Measurements from ENCODE around the gene DIAPH2. TPM values are rescaled to one million over a fixed set of nuclear protein-coding genes. Genes with fewer than 3 reads are reported as not detected.

The DIAPH2 gene
- total and polyA plus RNA-seq, 2 donors (not counting 1 experiment from before 2014, with no cell fraction given) = 16.8 to 18.5 TPM

DNA sequence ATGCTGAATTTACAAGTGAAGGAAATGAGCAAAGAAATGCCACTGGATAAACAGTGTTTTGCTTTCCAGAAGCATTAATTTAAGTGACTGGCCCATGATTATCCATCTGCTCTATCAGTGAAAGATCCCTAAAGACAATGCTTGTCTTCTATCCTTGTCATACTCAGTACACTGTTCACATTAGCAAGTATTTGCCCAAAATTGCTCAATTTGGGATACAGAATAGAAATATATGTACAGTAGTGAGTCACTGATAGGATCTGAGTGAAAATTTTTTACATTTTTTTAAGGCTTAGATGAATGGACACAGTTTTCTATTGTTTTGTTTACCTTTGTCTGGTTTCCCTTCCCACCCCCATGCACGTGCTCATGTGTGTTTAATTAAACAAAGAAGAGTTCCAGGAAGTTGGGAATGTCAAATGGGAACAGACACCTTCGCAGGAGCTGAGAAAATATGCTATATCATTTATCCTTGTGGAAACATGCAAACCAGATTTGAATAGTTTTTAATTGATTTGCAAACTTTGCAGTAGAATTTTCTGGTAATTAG is 855.4 kb downstream of the DIAPH2 start:
- Histone ChIP-seq H3K79me2 (ENCODE audit: control insufficient read depth, insufficient read depth, low read length) (no peaks in the 10 kb centered on the region), H3K9ac (ENCODE audit: insufficient read depth, low read length) (no peak overlapping the region), H3K4me2 (ENCODE audit: extremely low read depth, insufficient read depth, low read length) (no peak overlapping the region), H3K4me3 (replicated peaks in 1 of 4; ENCODE audit: control extremely low read depth in 1 of 4, insufficient read depth in 1 of 4, low read depth in 3 of 4, low read length in 4 of 4) (no peak overlapping the region), H3K27me3 (ENCODE audit: control insufficient read depth, insufficient read depth, low read length) (no peaks in the 10 kb centered on the region), H3K36me3 (ENCODE audit: control insufficient read depth, insufficient read depth, low read length) (no peaks in the 10 kb centered on the region), H4K20me1 (ENCODE audit: control insufficient read depth, extremely low read depth, insufficient read depth, low read length) (no peaks in the 10 kb centered on the region), H3K4me1 (ENCODE audit: control insufficient read depth, extremely low read depth, insufficient read depth, low read length) (no peaks in the 10 kb centered on the region), H3K27ac (ENCODE audit: insufficient read depth, low read length) (no peak overlapping the region), H3K9me3 (ENCODE audit: control insufficient read depth, insufficient read depth, low read depth, low read length) (no peaks in the 10 kb centered on the region), H2AFZ (ENCODE audit: low read length) (no peak overlapping the region)
- DNase-seq (ENCODE audit: low read depth in 2 of 2) = no peak
- TF ChIP-seq CTCF (conservative IDR thresholded peaks at IDR 0.05 in 1 of 2, IDR thresholded peaks at IDR 0.05 in 1 of 2; ENCODE audit: low read depth in 1 of 2, low read length in 2 of 2) = no peak
- TF ChIP-seq EZH2 (IDR thresholded peaks at IDR 0.05; ENCODE audit: low read length, missing control alignments) = no peak

DNA sequence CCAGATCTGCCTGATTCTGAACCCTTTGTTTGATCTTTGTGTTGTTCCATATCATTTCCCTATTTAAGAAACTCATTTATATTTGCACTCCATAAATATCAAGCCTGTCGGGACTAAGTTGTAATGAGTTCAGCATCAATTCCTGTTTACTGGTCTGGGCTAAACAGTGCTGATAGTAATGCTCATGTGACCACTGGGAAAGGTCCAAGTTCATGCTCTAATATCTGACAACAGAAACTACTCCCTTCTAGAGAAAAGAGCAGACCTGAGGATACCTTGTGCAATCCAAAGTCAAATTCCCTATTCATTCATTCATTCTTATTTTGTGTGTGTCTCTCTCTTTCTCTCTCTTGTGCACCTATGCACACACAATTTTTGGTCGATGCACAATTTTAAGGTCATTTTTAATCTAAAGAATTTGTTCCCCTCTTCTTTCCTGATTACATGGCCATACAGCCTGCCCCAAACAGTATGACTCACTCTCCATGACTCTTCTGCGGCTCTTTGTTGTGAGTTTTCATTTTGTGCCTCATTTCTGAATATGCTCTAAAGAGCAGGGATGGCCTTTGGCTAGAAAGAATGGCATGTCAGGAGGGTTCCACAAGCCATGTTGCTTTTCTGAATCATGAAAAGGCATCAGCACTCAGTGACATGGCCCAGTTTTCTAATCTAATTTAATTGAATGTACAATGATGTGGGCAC is 863.4 kb downstream of the DIAPH2 start:
- H3K27ac ChIP-seq (ENCODE audit: insufficient read depth, low read length) = no peak overlapping the region
- H3K27me3 ChIP-seq (ENCODE audit: control insufficient read depth, insufficient read depth, low read length) = no peaks in the 10 kb centered on the region
- H3K79me2 ChIP-seq (ENCODE audit: control insufficient read depth, insufficient read depth, low read length) = no peaks in the 10 kb centered on the region
- no peak overlapping the region for H3K4me3 ChIP-seq (replicated peaks in 1 of 4; ENCODE audit: control extremely low read depth in 1 of 4, insufficient read depth in 1 of 4, low read depth in 3 of 4, low read length in 4 of 4)
- H3K4me1 ChIP-seq (ENCODE audit: control insufficient read depth, extremely low read depth, insufficient read depth, low read length) = no peaks in the 10 kb centered on the region
- no peaks in the 10 kb centered on the region for H4K20me1 ChIP-seq (ENCODE audit: control insufficient read depth, extremely low read depth, insufficient read depth, low read length)
- TF ChIP-seq CTCF (conservative IDR thresholded peaks at IDR 0.05 in 1 of 2, IDR thresholded peaks at IDR 0.05 in 1 of 2; ENCODE audit: low read depth in 1 of 2, low read length in 2 of 2) = no peak
- no peak for TF ChIP-seq EZH2 (IDR thresholded peaks at IDR 0.05; ENCODE audit: low read length, missing control alignments)
- peak; percentile 6 to 56 for DNase-seq (ENCODE audit: low read depth in 2 of 2)
- no peaks in the 10 kb centered on the region for H3K9me3 ChIP-seq (ENCODE audit: control insufficient read depth, insufficient read depth, low read depth, low read length)
- no peak overlapping the region for H3K9ac ChIP-seq (ENCODE audit: insufficient read depth, low read length)
- H3K4me2 ChIP-seq (ENCODE audit: extremely low read depth, insufficient read depth, low read length) = no peak overlapping the region
- no peaks in the 10 kb centered on the region for H3K36me3 ChIP-seq (ENCODE audit: control insufficient read depth, insufficient read depth, low read length)
- H2AFZ ChIP-seq (ENCODE audit: low read length) = no peak overlapping the region

- Histone ChIP-seq H3K4me3 (replicated peaks in 1 of 4; ENCODE audit: control extremely low read depth in 1 of 4, insufficient read depth in 1 of 4, low read depth in 3 of 4, low read length in 4 of 4) (no peak overlapping the region), H3K4me1 (ENCODE audit: control insufficient read depth, extremely low read depth, insufficient read depth, low read length) (no peaks in the 10 kb centered on the region), H4K20me1 (ENCODE audit: control insufficient read depth, extremely low read depth, insufficient read depth, low read length) (no peaks in the 10 kb centered on the region), H2AFZ (ENCODE audit: low read length) (no peak overlapping the region), H3K27ac (ENCODE audit: insufficient read depth, low read length) (no peak overlapping the region), H3K4me2 (ENCODE audit: extremely low read depth, insufficient read depth, low read length) (no peak overlapping the region), H3K36me3 (ENCODE audit: control insufficient read depth, insufficient read depth, low read length) (no peaks in the 10 kb centered on the region), H3K79me2 (ENCODE audit: control insufficient read depth, insufficient read depth, low read length) (no peaks in the 10 kb centered on the region), H3K9ac (ENCODE audit: insufficient read depth, low read length) (no peak overlapping the region), H3K9me3 (ENCODE audit: control insufficient read depth, insufficient read depth, low read depth, low read length) (no peaks in the 10 kb centered on the region), H3K27me3 (ENCODE audit: control insufficient read depth, insufficient read depth, low read length) (no peaks in the 10 kb centered on the region)
- TF ChIP-seq EZH2 (IDR thresholded peaks at IDR 0.05; ENCODE audit: low read length, missing control alignments) = no peak
- no peak for TF ChIP-seq CTCF (conservative IDR thresholded peaks at IDR 0.05 in 1 of 2, IDR thresholded peaks at IDR 0.05 in 1 of 2; ENCODE audit: low read depth in 1 of 2, low read length in 2 of 2)
- DNase-seq (ENCODE audit: low read depth in 2 of 2) = no peak
Observed at GRCh38 chrX:97551821-97552220, 867.2 kb downstream of the DIAPH2 start.

Data from fibroblast of lung (primary cell).